Measurements from ENCODE around the gene NOC4L.

- TF ChIP-seq POLR2A (IDR thresholded peaks at IDR 0.05; ENCODE audit: low read length): no peak
- TF ChIP-seq GATA1 (IDR thresholded peaks at IDR 0.05; ENCODE audit: low read depth, low read length): no peak
Observed at GRCh38 chr12:132127041-132127440, 17.2 kb upstream of the NOC4L start.
